ENCODE data around the gene NKRF.

NKRF gene

DNA sequence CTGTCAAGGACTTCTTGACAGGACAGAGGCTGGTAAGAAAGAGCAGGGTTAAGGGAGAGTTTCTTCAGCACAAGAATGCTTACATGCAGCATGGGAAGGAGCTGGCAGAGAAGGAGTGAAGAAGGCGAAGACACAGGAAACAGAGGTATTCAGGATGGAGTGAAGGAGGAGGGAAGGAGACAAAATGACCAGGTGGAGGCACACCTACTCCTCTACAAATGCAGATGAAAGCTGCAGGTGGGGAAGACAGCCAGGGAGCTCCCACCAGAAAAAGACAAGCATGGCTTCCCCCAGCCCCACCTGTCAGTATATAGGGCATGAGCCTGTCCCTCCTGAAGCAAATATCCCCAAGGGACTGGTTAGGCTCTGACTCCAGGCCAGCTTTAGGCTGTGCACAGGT lies 29.6 kb upstream of the NKRF start:
- DNase-seq = no peak
- no peak overlapping the region for H3K9ac ChIP-seq (ENCODE audit: low read length)
- no peak overlapping the region for H2AK5ac ChIP-seq (ENCODE audit: low read length)
- H3K23ac ChIP-seq (ENCODE audit: low read length) = no peak overlapping the region
- no peak overlapping the region for H3K4ac ChIP-seq (ENCODE audit: low read depth, low read length)
- no peaks in the 10 kb centered on the region for H3K79me2 ChIP-seq (ENCODE audit: control insufficient read depth, insufficient read depth, low read length, poor library complexity)
- no peak overlapping the region for H4K12ac ChIP-seq (ENCODE audit: low read depth, low read length)
- no peak overlapping the region for H2BK12ac ChIP-seq (ENCODE audit: low read length)
- no CpG with 5 or more reads among the region's 1 CpG for WGBS (ENCODE audit: extremely low coverage, insufficient coverage, insufficient read length)
- H3K4me1 ChIP-seq (ENCODE audit: control insufficient read depth in 1 of 2, insufficient read depth in 2 of 2, low read length in 2 of 2) = no peaks in the 10 kb centered on the region
- no peak overlapping the region for H2BK120ac ChIP-seq (ENCODE audit: insufficient read depth, low read length, poor library complexity)
- H3K79me1 ChIP-seq (ENCODE audit: low read length) = no peaks in the 10 kb centered on the region
- H2BK5ac ChIP-seq (ENCODE audit: low read depth, low read length, poor library complexity) = no peak overlapping the region
- H2AFZ ChIP-seq (ENCODE audit: insufficient read depth, low read length, poor library complexity) = no peak overlapping the region
- H3K27ac ChIP-seq (ENCODE audit: low read depth, low read length) = no peak overlapping the region
- no peak overlapping the region for H3K14ac ChIP-seq (ENCODE audit: low read length)
- H4K8ac ChIP-seq (ENCODE audit: low read depth, low read length) = no peak overlapping the region
- H3K27me3 ChIP-seq (ENCODE audit: insufficient read depth, low read length) = no peaks in the 10 kb centered on the region
- no peak overlapping the region for H3K4me2 ChIP-seq (ENCODE audit: low read length)
- no peak overlapping the region for H3K18ac ChIP-seq (ENCODE audit: low read length)
- peaks cover 29 to 45% of the 10 kb centered on the region in 2 experiments for H3K36me3 ChIP-seq (ENCODE audit: control insufficient read depth in 1 of 2, insufficient read depth in 2 of 2, low read length in 2 of 2)
- no peak overlapping the region for H3K4me3 ChIP-seq (ENCODE audit: low read depth, low read length)
- H4K91ac ChIP-seq (ENCODE audit: low read depth, low read length) = no peak overlapping the region
- H3K9me3 ChIP-seq (ENCODE audit: insufficient read depth, low read depth, low read length) = no peaks in the 10 kb centered on the region

DNA sequence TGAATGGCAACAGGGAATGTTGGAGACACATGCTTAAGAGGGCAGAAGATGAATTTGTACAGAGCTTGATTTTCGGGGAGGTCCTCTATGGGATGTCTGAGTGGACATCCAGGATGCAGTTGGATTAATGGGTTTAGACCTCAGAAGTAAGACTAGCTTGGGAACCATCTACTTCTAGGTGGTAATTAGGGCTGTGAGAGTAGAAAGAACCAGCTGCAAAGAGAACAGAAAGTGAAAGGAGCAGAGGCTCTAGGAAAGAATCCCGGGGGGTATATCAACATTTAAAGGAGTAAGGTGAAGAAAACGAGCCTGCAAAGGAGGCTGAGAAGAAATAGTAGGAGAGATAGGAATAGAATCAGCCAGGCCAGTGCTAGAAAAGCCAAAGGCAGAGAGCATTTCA lies 29.0 kb upstream of the NKRF start:
- Histone ChIP-seq H2BK5ac (ENCODE audit: low read depth, low read length, poor library complexity) (no peak overlapping the region), H2BK120ac (ENCODE audit: insufficient read depth, low read length, poor library complexity) (no peak overlapping the region), H3K23ac (ENCODE audit: low read length) (no peak overlapping the region), H3K4me2 (ENCODE audit: low read length) (no peak overlapping the region), H3K4me3 (ENCODE audit: low read depth, low read length) (no peak overlapping the region), H3K4me1 (ENCODE audit: control insufficient read depth in 1 of 2, insufficient read depth in 2 of 2, low read length in 2 of 2) (no peaks in the 10 kb centered on the region), H3K79me1 (ENCODE audit: low read length) (no peaks in the 10 kb centered on the region), H3K79me2 (ENCODE audit: control insufficient read depth, insufficient read depth, low read length, poor library complexity) (no peaks in the 10 kb centered on the region), H4K8ac (ENCODE audit: low read depth, low read length) (no peak overlapping the region), H3K27ac (ENCODE audit: low read depth, low read length) (no peak overlapping the region), H4K12ac (ENCODE audit: low read depth, low read length) (no peak overlapping the region), H2BK12ac (ENCODE audit: low read length) (no peak overlapping the region), H3K9ac (ENCODE audit: low read length) (no peak overlapping the region), H3K27me3 (ENCODE audit: insufficient read depth, low read length) (no peaks in the 10 kb centered on the region), H3K4ac (ENCODE audit: low read depth, low read length) (no peak overlapping the region), H3K9me3 (ENCODE audit: insufficient read depth, low read depth, low read length) (no peaks in the 10 kb centered on the region), H4K91ac (ENCODE audit: low read depth, low read length) (no peak overlapping the region), H2AFZ (ENCODE audit: insufficient read depth, low read length, poor library complexity) (no peak overlapping the region), H3K14ac (ENCODE audit: low read length) (no peak overlapping the region), H3K18ac (ENCODE audit: low read length) (no peak overlapping the region), H2AK5ac (ENCODE audit: low read length) (no peak overlapping the region), H3K36me3 (ENCODE audit: control insufficient read depth in 1 of 2, insufficient read depth in 2 of 2, low read length in 2 of 2) (peaks cover 29 to 40% of the 10 kb centered on the region in 2 experiments)
- DNase-seq = no peak
- WGBS (ENCODE audit: extremely low coverage, insufficient coverage, insufficient read length) = no CpG with 5 or more reads among the region's 3 CpGs

DNA sequence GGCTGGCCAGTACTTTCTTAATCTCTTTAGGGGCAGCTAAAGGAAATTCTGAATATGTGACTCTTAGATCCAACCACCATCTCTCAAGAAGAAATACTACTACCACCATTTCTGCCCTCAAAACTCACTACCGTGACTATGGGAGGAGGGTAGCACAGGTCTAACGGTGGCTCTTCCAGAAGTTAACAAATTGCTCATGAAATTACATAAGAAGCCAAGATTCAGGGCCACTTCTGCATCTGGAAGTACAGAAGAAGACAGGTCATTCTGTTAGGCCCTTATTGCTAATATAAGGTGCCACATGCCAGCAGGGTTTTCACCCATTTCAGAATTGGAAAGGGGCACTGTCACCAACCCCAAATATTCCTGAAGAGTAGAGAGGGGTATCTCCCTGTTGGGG lies 19.6 kb upstream of the NKRF start:
- H3K4me3 ChIP-seq (ENCODE audit: low read depth, low read length) = no peak overlapping the region
- no peaks in the 10 kb centered on the region for H3K9me3 ChIP-seq (ENCODE audit: insufficient read depth, low read depth, low read length)
- no peak overlapping the region for H3K9ac ChIP-seq (ENCODE audit: low read length)
- H4K8ac ChIP-seq (ENCODE audit: low read depth, low read length) = no peak overlapping the region
- no peak overlapping the region for H3K4ac ChIP-seq (ENCODE audit: low read depth, low read length)
- no peak overlapping the region for H2BK12ac ChIP-seq (ENCODE audit: low read length)
- H3K23ac ChIP-seq (ENCODE audit: low read length) = no peak overlapping the region
- no peak overlapping the region for H2AFZ ChIP-seq (ENCODE audit: insufficient read depth, low read length, poor library complexity)
- no peak overlapping the region for H3K18ac ChIP-seq (ENCODE audit: low read length)
- no peak overlapping the region for H4K91ac ChIP-seq (ENCODE audit: low read depth, low read length)
- no peaks in the 10 kb centered on the region for H3K4me1 ChIP-seq (ENCODE audit: control insufficient read depth in 1 of 2, insufficient read depth in 2 of 2, low read length in 2 of 2)
- H2BK5ac ChIP-seq (ENCODE audit: low read depth, low read length, poor library complexity) = no peak overlapping the region
- H3K4me2 ChIP-seq (ENCODE audit: low read length) = no peak overlapping the region
- no peaks in the 10 kb centered on the region for H3K27me3 ChIP-seq (ENCODE audit: insufficient read depth, low read length)
- no peak overlapping the region for H2BK120ac ChIP-seq (ENCODE audit: insufficient read depth, low read length, poor library complexity)
- H3K14ac ChIP-seq (ENCODE audit: low read length) = no peak overlapping the region
- H4K12ac ChIP-seq (ENCODE audit: low read depth, low read length) = no peak overlapping the region
- no peaks in the 10 kb centered on the region for H3K79me2 ChIP-seq (ENCODE audit: control insufficient read depth, insufficient read depth, low read length, poor library complexity)
- H2AK5ac ChIP-seq (ENCODE audit: low read length) = no peak overlapping the region
- no CpG with 5 or more reads among the region's 2 CpGs for WGBS (ENCODE audit: extremely low coverage, insufficient coverage, insufficient read length)
- H3K36me3 ChIP-seq (ENCODE audit: control insufficient read depth in 1 of 2, insufficient read depth in 2 of 2, low read length in 2 of 2) = peaks cover 23 to 32% of the 10 kb centered on the region in 2 experiments
- no peaks in the 10 kb centered on the region for H3K79me1 ChIP-seq (ENCODE audit: low read length)
- DNase-seq = no peak
- H3K27ac ChIP-seq (ENCODE audit: low read depth, low read length) = no peak overlapping the region

DNA sequence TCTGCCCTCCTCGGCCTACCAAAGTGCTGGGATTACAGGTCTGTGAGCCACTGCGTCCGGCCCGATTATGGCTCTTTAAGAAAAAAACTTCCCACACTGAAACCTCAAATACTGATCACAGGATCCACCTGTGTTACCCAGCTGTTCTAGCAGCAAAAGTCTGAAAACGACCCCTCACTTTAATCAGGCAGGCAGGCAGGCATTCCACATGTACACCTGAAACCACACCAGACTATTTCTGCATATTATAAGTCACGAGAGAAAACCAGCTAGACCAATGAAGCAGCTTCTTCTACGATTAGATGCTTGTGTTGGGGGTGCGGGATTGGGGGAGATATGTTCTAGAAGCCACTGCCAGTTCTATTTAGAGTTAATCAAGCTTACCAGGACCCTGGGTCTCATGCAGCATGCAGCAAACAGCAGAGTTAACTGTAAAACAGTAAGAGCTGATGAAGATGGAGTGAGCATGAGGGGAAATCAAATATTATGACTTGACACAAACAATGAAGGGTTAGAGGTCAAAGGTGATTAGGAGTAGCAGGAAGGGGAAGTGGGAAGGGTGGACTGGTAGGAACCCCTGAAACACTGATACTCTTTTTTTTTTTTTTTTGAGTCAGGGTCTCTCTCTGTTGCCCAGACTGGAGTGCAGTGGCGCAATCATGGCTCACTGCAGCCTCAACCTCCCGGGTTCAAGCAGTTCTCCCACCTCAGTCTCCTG lies 18.9 kb upstream of the NKRF start:
- H3K14ac ChIP-seq (ENCODE audit: low read length) = no peak overlapping the region
- H3K36me3 ChIP-seq (ENCODE audit: control insufficient read depth in 1 of 2, insufficient read depth in 2 of 2, low read length in 2 of 2) = peaks cover 23 to 28% of the 10 kb centered on the region in 2 experiments
- H2BK5ac ChIP-seq (ENCODE audit: low read depth, low read length, poor library complexity) = no peak overlapping the region
- H3K9me3 ChIP-seq (ENCODE audit: insufficient read depth, low read depth, low read length) = no peaks in the 10 kb centered on the region
- H2AFZ ChIP-seq (ENCODE audit: insufficient read depth, low read length, poor library complexity) = no peak overlapping the region
- H2BK120ac ChIP-seq (ENCODE audit: insufficient read depth, low read length, poor library complexity) = no peak overlapping the region
- H3K4me3 ChIP-seq (ENCODE audit: low read depth, low read length) = no peak overlapping the region
- H3K18ac ChIP-seq (ENCODE audit: low read length) = no peak overlapping the region
- no peak overlapping the region for H4K8ac ChIP-seq (ENCODE audit: low read depth, low read length)
- no peak overlapping the region for H3K4me2 ChIP-seq (ENCODE audit: low read length)
- H4K91ac ChIP-seq (ENCODE audit: low read depth, low read length) = no peak overlapping the region
- H2BK12ac ChIP-seq (ENCODE audit: low read length) = no peak overlapping the region
- no peak overlapping the region for H3K27ac ChIP-seq (ENCODE audit: low read depth, low read length)
- no peak overlapping the region for H4K12ac ChIP-seq (ENCODE audit: low read depth, low read length)
- DNase-seq = no peak
- H3K4ac ChIP-seq (ENCODE audit: low read depth, low read length) = no peak overlapping the region
- no peaks in the 10 kb centered on the region for H3K4me1 ChIP-seq (ENCODE audit: control insufficient read depth in 1 of 2, insufficient read depth in 2 of 2, low read length in 2 of 2)
- H3K23ac ChIP-seq (ENCODE audit: low read length) = no peak overlapping the region
- no CpG with 5 or more reads among the region's 10 CpGs for WGBS (ENCODE audit: extremely low coverage, insufficient coverage, insufficient read length)
- no peak overlapping the region for H2AK5ac ChIP-seq (ENCODE audit: low read length)
- no peaks in the 10 kb centered on the region for H3K27me3 ChIP-seq (ENCODE audit: insufficient read depth, low read length)
- H3K79me1 ChIP-seq (ENCODE audit: low read length) = no peaks in the 10 kb centered on the region
- H3K9ac ChIP-seq (ENCODE audit: low read length) = no peak overlapping the region
- no peaks in the 10 kb centered on the region for H3K79me2 ChIP-seq (ENCODE audit: control insufficient read depth, insufficient read depth, low read length, poor library complexity)
